Skin epidermis (tissue), 12 donors: ENCODE measurements around the gene MCRIP2.
A peak's percentile ranks its signal among the peaks of the same experiment; 100 is the strongest.

ENCODE experiments used
- H3K27ac ChIP-seq, 21 experiments: fragments of 200-600 bp; sonication (generic) in 11 of 21; one replicate each; pipeline ENCODE4 v1.5.0; 2020; ENCODE audit warnings: mild to moderate bottlenecking in 3 of 21, inconsistent platforms in 2 of 21, moderate library complexity in 2 of 21
- H3K4me3 ChIP-seq, 7 experiments: fragments of 200-600 bp; sonication (generic) in 2 of 7; one replicate each; pipeline ENCODE4 v1.5.0; 2020; ENCODE audit warnings: inconsistent platforms in 2 of 7, mild to moderate bottlenecking in 2 of 7, moderate library complexity in 1 of 7

Gene MCRIP2

DNA sequence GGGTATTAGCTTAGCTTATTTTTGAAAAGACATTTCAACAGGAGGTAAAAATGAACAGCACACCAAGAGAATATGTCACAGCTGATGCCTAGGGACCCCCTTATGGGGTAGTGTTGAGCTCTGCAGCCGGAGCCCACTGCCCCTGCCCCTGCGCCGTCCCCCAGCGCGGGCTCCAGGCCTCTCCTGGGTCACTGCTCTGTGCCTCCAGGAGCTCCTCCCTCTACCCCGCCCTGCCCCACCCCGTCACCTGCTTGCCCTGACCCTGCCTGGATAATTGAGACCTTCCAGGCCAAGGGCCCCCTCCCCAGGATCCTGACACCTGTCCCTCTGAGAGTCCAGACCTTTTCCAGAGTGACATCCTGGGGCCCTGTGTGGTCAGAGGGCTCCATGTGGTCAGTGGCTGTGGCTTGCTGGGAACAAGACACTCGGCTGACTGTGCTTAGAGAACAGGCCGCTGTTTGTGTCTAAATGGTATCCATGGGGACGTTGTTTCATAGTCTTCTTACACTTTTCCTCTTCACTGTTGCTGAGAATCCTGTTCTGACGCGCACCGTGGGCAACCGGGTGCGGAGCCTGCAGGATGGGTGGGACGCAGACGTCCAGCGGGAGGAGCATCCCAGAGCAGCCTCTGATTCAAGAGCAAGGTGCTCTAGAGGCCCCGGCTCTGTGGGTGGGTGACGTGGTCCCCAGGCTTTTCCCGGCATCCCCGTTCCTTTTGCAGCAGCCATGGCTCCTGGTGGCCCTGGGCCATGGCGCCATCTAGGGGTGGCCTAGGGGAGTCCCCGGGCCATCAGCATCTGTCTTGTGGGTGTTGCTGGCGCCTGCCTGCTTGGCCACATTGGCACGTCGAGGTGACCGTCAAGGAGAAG, 30.9 kb upstream of the MCRIP2 start:
- Histone ChIP-seq H3K4me3 (no peak overlapping the region), H3K27ac (peak overlapping the region in 10 of 21 experiments; percentile 8 to 67 (median 42))

DNA sequence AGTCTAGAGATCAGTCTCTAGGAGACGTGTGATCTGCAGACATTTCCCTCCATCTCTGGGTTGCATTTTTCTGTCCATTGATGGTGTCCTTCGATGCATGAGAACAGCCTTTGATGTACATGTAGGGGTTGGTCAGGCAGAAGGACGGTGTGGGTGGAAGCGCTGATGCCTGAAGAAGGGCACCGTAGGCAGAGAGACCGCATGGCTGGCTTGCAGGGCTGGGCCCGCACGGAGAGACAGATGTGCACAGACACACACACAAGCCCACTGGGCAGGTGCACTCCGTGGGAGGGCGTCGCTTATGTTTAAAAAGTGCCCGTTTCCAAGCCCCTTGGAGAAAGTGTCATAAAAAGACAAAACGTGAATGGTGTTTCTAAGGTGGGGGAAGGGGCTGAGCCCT, 26.5 kb upstream of the MCRIP2 start:
- no peak overlapping the region for H3K27ac ChIP-seq

DNA sequence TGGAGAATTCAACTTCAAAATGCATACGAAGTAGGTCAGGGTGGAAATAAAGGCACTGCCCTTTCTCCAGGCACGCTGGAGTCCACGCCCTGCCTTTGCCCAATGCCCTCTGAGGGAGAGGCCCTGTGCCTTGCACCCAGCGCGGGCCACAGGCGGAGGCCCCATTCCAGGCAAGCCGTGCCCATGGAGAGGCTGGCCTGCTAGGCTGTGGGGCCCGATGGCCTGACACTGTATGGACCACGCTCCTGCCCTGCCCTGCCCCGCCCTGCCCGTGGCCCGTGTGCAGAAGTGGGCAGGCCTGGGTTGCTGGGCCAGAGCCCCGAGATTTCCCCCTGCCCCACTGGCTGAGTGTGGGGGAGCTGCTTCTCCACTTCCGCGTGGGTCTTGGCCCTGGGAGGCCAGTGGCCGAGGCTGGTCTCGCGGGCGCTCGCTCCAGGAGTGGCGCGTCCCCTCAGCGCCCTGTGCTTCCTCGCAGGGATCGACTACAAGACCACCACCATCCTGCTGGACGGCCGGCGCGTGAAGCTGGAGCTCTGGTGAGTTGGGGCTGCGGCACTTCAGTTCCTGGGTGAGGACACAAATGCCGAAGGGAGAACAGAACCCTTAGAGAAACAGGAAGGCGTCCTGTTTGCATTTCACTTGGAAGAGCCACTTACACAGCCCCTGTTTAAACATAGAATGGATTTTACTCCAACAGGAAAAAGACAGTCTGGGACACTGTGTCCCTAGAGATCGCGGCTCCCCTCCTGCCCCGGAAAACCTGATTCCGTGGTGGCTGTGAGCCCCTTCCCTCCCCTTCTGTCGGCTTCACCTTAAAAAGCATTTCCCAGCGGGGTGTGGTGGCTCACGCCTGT, 24.7 kb upstream of the MCRIP2 start:
- Histone ChIP-seq H3K4me3 (no peak overlapping the region), H3K27ac (no peak overlapping the region)

More for the DNA sequence above, 26.5 kb upstream of the MCRIP2 start:
- no peak overlapping the region for H3K4me3 ChIP-seq

DNA sequence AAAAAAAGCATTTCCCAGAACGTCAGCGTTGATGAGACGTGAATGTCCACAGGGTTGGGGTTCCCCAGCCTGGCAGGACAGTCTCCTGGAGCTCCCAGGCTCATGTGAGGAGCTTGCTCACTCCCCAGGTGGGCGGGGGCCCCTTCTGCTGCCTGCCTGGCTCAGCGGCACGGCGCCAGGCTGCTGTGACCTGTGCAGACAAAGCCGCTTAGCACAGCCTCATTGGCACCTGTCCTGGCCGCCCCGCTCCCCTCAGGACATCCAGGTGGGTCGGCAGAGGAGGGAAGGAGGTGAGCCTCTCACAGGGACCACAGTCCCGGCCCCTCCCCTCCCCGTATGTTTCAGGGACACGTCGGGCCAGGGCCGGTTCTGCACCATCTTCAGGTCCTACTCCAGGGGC, 23.8 kb upstream of the MCRIP2 start:
- Histone ChIP-seq H3K4me3 (no peak overlapping the region), H3K27ac (no peak overlapping the region)

DNA sequence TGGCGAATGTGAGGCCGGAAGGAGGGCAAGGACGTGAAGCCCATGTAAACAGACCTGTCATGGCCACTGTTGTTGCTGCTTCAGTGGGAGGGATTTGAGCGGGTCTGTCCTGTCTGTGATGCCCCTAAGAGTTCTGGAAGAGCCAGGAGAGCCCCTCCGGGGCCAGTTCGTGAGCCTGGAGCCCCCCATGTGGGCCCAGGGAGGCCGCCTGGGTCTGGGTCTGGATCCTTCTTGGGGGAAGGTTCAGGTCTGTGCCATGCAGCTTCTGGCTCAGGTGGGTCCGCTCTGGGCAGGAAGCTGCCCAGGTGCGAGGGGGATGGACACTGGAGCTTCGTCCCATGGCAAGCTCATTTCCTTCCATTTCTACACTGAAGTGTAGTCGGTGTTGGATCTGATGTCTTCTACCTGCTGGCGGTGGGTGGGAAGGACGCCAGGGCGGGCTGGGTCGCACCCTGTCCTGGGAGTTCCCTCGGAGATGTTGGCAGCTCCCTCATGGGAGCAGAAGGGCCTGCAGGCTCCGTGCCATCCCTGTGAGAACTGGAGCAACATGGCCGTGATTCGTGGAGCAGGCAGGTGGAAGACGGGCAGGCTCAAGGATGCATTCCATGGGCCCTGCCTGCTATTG, 22.0 kb upstream of the MCRIP2 start:
- H3K27ac ChIP-seq = peak overlapping the region in 1 of 21 experiments; percentile 18
- H3K4me3 ChIP-seq = no peak overlapping the region

DNA sequence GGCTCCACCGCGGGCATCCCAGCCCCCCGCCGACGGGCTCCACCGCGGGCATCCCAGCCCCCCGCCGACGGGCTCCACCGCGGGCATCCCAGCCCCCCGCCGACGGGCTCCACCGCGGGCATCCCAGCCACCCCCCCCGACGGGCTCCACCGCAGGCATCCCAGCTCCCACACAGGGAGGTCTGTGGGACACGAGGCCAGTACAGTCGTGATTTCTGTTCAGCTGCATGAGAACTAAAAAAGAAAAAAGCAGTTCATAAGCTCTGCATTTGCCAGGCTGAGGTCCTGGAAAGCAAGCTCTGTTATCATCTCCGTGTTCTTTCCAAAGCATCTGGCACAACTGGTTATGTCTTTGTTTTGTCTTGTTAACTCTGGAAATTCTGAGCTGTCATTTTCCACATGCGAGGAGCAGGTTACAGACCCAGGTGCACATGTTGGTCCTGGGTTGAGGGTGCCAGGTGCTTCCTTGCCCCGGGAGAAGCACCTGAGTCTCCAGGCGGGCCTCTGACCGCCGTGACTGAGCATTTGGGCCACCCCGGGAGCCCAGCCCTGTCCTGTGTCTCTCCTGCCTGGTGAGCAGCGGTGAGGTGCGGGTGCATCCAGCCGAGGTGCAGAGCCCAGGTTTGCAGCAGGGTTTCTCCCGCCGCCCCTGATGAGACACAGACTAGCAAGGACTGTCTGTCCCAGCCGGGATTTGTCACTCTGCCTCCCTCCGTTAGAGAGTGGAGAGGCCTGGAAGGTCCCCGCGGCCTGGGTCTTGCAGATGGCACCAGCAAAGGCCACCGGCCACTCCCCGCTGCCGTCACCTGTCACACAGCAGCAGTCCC, 20.7 kb upstream of the MCRIP2 start:
- H3K27ac ChIP-seq = peak overlapping the region in 6 of 21 experiments; percentile 7 to 52 (median 34)
- H3K4me3 ChIP-seq = no peak overlapping the region

DNA sequence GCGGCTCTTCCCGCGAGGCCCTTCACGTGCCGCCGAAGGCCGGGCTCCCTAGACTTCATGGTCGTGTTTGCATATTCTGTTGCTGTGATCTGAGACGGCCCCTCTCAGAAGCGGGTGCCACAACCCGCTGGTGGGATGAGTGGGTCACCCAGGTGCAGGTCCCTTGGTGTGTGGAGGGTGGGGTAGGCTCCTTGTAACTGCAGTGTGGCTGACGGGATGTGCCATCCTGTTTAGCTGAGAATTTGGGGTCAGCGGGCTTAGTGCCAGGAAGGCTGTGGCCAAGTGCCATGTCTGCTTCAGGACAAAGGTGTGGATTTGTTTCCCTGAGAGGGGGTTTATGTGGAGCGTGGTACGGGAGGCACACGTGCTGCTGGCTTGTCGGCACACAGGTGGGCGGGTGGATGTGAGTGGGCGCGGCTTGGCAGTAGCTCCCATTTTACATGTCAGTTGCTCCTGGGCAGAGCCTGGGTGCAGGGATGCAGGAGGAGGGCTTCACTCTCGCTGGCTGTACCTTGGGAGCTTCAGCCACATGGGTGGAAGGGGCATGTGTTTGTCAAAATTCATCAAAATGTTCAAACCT, 20.0 kb upstream of the MCRIP2 start:
- no peak overlapping the region for H3K4me3 ChIP-seq
- H3K27ac ChIP-seq = peak overlapping the region in 8 of 21 experiments; percentile 7 to 52 (median 34)

DNA sequence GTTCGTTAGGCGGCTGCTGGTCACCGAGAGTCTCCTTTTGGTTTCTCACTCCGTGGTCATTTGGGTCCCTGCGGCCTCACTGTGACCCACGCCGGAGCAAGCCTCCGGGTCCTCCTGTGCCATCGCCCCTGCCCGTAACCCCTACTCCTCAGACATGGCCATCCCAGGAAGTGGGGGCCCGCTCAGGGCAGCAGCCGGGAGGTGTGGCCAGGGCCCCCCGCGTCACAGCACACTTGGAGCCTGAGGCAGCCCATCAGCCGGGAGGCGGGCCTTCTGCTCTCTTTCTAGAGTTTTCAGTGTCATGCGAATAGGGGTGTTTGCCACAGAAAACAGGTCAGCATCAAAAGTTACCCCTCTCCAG, 18.7 kb upstream of the MCRIP2 start:
- peak overlapping the region in 8 of 21 experiments; percentile 3 to 56 (median 30) for H3K27ac ChIP-seq
- H3K4me3 ChIP-seq = no peak overlapping the region

DNA sequence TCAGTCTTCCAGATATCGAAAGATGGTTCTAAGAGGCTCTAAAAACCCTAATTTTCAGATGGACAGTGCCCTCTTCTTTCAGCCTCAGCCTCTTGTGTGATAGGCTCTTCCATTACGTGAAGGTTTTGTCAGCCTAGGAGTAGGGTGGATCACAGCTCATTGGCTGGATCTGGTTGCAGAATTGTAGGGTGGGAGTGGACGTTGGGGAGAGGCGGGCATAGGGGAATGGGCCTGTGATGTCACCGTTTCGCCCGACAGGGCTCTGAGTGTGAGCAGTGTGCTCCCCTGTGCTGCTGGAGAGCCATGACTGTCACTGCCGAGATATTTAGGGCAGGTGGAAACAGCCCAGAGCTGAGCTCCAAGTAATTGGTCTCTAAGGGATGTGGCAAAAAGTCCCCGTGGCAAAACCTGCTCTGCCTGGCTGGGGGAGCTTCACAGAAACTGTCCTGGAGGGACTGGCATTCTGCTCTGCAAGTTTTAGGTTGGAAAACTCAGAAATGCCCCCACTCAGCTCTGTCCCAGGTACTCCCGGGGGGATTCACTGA, 17.0 kb upstream of the MCRIP2 start:
- no peak overlapping the region for H3K27ac ChIP-seq
- H3K4me3 ChIP-seq = no peak overlapping the region

DNA sequence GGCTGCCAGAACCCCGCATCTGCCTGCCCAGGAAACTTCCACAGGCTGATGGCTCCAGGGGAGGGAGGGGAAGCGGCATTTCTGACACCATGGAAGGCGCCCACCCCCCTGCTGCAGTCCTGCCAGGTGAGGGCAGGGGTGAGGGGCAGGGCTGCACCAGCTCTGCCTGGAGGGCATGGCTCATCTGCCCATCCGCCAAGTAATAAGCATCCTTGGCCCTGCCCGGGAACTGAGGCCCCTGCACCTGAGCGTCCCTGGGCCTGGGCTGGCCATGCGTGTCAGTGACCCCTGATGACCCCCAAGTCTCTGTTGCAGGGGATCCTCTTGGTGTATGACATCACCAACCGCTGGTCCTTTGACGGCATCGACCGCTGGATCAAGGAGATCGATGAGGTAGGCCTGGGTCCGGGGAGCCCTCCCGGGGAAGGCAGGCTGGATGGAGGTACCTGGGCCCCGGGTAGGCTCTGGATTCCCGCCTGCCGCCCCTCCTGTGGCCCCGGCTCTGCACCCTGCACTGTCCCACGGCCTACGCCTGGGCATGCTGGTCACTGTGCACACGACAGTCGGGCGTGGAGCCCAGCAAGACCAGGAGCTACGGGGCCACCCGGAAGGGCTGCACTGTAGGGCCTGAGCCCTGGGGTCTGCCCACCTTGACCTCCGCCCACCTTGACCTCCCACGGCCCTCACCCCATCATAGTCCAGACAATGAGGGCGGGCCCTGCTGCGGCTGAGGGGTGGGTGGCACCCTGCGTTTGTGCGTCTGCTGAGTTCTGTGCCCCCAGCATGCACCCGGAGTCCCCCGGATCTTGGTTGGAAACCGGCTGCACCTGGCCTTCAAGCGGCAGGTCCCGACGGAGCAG, 16.3 kb upstream of the MCRIP2 start:
- no peak overlapping the region for H3K27ac ChIP-seq
- H3K4me3 ChIP-seq = no peak overlapping the region

DNA sequence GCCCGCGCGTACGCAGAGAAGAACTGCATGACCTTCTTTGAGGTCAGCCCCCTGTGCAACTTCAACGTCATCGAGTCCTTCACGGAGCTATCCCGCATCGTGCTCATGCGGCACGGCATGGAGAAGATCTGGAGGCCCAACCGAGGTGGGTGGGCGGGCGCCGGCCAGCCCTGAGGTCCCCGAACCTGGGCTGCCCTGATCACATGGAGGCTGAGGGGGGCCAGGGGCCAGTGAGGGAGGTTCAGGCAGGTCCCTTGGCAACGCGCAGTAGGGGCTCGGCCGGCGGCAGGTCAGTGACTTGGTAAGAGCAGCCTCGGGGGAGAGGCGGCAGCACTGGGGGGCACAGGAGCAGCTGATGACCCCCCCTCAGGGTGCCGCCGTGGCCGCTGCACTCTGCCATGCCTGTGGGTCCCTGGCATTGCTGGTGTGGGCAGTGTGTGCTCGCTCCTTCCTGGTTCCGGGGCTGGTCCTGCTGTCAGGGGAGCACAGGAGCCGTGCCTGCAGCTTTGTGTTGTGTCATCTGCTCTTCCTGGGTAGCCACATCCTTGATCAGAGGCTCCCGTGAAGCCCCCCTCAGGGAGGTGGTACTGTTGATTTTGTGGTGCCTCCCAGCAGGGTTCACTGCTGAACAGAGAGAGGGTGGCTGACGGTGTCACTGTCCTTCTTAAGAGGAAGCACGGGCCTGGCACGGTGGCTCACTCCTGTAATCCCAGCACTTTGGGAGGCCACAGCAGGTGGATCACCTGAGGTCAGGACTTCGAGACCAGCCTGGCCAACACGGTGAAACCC, 15.5 kb upstream of the MCRIP2 start:
- Histone ChIP-seq H3K27ac (peak overlapping the region in 5 of 21 experiments; percentile 16 to 63 (median 36)), H3K4me3 (no peak overlapping the region)

DNA sequence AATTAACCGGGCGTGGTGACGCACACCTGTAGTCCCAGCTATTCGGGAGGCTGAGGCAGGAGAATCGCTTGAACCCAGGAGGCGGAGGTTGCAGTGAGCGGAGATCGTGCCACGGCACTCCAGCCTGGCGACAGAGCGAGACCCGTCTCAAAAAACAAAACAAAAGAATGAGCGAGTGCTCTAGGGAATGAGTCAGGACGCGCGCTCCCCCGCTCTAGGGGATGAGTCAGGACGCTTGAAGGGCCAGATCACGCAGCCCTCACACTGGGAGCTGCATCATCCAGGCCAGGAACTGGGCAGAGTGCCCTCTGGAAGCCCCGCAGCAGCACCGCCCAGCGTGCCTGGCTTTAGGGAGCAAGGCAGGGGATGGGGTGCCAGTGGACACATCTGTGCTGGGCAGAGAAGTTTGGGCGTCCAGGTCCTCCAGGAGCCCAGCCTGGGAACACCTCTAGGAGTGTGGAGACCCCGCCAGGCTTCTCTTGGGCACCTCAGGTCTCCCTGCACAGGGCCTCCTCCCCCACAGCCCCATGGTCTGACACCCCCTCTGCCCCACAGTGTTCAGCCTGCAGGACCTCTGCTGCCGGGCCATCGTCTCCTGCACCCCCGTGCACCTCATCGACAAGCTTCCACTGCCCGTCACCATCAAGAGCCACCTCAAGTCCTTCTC, 14.7 kb upstream of the MCRIP2 start:
- peak overlapping the region in 4 of 21 experiments; percentile 16 to 63 (median 30) for H3K27ac ChIP-seq
- H3K4me3 ChIP-seq = no peak overlapping the region

DNA sequence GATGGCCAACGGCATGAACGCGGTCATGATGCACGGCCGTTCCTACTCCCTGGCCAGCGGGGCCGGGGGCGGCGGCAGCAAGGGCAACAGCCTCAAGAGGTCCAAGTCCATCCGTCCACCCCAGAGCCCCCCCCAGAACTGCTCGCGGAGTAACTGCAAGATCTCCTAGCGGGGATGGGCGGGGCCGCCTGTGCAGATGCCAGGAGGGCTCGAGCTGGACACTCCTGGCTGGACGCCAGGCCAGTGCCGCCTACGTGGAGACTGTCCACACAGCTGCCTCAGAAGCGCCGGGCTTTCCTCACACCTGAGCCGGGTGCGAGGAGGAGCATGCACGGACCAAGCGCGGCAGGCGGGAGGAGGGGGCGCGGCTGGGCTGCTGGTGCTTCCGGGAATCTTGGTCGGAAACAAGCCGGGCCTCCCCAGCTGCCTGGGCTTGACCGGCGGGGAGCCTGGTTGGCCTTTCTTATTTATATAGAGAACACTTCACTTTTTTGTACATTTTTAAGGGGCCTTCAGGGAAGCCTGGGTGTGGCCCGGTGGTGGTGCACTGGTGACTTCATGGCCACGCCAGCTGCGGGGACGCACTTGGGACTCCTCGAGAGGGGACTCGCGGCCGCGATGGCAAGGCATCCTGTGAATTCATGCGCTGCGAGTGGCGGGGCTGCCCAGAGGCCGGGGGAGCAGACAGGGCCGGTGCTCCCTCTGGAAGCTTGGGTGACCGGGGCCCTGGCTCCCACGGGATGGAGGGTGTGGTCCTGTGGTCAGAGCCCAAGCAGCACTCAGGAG, 14.0 kb upstream of the MCRIP2 start:
- Histone ChIP-seq H3K4me3 (no peak overlapping the region), H3K27ac (no peak overlapping the region)

DNA sequence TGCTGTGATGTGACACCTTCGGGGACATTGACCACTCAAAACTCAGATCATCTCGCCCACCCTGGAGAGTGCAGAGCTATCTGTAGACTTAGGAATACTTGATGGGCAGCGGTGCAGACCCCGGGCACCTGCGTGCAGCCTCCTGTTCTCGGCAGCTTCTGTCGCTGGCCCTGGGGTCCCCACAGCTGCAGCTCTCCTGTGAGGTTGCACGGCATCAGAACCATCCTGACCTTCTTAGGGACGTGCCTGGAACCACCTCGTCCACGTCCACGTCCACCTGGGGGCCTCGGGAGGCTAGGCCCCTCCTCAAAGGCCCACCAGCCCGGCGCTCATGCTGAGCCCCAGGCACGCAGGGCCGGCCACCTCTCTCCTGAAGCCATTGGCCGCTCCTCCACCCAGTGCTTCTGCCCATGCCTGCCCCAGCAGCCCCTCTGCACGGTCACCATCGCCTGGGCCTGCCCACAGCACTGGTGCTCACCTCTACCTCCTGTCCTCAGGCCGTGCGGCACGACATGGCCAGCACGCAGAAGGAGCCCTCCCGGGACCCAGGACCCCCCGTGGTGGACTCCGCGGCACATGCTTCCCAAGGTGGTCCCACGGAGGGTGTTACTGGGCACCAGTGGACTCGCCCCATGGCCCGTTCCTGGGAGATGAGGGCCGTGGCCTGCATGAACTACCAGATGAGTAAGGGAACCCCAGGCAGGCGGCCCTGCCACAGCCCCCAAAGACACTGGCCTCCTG, 13.1 kb upstream of the MCRIP2 start:
- H3K27ac ChIP-seq = peak overlapping the region in 1 of 21 experiments; percentile 23
- no peak overlapping the region for H3K4me3 ChIP-seq

DNA sequence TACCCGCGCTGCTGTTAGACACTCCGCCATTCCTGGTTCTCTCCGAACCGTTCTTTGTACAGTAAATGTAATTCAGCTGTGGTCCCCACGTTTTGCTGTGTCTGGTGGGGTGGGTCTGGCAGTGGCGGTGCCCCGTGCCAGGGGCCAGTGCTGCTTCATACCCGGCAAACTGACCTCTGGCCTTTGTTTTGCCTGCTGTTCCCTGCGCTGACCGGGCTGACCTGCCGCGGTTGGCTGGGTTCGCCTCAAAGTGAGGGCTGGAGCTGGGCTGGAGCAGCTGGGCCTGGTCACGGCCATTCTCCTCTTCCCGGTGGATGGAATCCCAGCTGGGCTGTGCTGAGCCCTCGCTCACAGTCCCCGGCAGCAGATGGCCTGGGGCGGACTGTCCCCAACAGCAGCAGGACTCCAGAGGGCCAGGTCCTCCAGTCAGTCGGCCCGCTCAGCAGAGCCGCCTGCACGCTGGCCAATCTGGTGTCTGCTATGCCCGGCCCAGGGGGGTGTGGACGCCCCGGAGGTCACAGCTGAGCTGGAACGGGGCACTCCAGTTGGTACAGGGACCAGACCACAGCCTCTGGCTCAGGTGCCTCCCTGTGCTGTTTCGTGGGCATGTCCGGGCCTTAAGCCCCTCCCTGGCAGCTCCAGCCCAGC, 12.3 kb upstream of the MCRIP2 start:
- Histone ChIP-seq H3K4me3 (no peak overlapping the region), H3K27ac (peak overlapping the region in 2 of 21 experiments; percentile 18 to 23)
